ENCODE measurements around the gene NEDD4L. TPM values are rescaled to one million over a fixed set of nuclear protein-coding genes. Genes with fewer than 3 reads are reported as not detected.

NEDD4L gene
- total and polyA plus RNA-seq, 12 donors = 17.8 to 110 (median 37.6) TPM

DNA sequence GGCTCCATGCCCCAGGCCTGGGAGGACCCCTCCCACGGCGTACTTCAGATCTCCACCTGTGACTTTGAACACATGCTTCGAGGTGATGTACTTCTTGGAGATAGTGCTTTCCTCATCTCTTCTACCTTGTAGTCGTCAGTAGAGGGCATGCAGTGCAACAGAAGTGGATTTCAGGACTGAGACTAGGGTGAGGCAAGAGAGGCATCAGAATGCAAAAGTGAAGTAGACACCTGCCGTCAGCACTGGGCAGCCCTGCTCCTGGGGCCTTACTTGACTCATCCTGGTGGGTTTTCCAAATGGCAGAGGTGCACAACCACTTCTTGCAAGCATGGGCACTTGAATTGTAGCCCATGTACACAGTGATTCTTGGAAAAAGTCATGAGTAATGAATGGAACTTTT lies 258.8 kb downstream of the NEDD4L start:
- WGBS, 4 donors = 94 to 100% (median 96%) methylated on average over 4 to 5 of the region's 5 CpGs
- H3K36me3 ChIP-seq (replicated peaks in 1 of 2) = no peaks in the 10 kb centered on the region
- intact Hi-C loops (cut with DNase I) = no loop called here
- TF ChIP-seq, protein P1, sequence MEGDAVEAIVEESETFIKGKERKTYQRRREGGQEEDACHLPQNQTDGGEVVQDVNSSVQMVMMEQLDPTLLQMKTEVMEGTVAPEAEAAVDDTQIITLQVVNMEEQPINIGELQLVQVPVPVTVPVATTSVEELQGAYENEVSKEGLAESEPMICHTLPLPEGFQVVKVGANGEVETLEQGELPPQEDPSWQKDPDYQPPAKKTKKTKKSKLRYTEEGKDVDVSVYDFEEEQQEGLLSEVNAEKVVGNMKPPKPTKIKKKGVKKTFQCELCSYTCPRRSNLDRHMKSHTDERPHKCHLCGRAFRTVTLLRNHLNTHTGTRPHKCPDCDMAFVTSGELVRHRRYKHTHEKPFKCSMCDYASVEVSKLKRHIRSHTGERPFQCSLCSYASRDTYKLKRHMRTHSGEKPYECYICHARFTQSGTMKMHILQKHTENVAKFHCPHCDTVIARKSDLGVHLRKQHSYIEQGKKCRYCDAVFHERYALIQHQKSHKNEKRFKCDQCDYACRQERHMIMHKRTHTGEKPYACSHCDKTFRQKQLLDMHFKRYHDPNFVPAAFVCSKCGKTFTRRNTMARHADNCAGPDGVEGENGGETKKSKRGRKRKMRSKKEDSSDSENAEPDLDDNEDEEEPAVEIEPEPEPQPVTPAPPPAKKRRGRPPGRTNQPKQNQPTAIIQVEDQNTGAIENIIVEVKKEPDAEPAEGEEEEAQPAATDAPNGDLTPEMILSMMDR (IDR thresholded peaks at IDR 0.05) = no peak
- TF ChIP-seq POLR2A (IDR thresholded peaks at IDR 0.05) = no peak
- no peaks in the 10 kb centered on the region for H3K9me3 ChIP-seq (replicated peaks in 1 of 3)
- H3K27me3 ChIP-seq = no peaks in the 10 kb centered on the region
- no peaks in the 10 kb centered on the region for H3K4me1 ChIP-seq (replicated peaks in 1 of 2)
- no peak overlapping the region for H3K27ac ChIP-seq
- DNase-seq = no peak
- no peak overlapping the region for H3K4me3 ChIP-seq

DNA sequence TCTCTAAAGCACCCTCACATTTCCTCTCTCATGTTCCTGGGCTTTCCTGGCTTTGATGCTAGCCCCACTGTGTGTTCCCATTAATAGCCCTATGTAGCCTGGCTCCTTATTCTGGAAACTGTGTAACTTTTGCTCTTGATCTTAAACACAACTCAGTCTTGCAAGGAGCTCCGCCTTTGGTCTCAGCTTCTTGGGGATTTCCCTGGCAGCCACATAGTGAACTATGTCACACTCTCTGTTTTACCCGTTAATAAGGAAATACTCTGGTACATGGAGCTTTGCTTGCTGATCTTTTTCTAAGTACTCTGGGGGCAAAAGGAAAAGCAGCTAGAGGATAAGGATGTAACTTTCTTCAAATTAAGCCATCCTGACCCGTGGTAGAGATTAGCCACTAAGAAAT lies 259.3 kb downstream of the NEDD4L start:
- Histone ChIP-seq H3K27ac (no peak overlapping the region), H3K36me3 (replicated peaks in 1 of 2) (no peaks in the 10 kb centered on the region), H3K4me1 (replicated peaks in 1 of 2) (no peaks in the 10 kb centered on the region), H3K4me3 (no peak overlapping the region), H3K27me3 (no peaks in the 10 kb centered on the region), H3K9me3 (replicated peaks in 1 of 3) (no peaks in the 10 kb centered on the region)
- intact Hi-C loops (cut with DNase I) = no loop called here
- TF ChIP-seq, protein P1 (IDR thresholded peaks at IDR 0.05) = no peak
- TF ChIP-seq POLR2A (IDR thresholded peaks at IDR 0.05) = no peak
- no peak for DNase-seq
- 78 to 87% (median 83%) methylated on average over 3 of the region's 3 CpGs for WGBS, 4 donors

DNA sequence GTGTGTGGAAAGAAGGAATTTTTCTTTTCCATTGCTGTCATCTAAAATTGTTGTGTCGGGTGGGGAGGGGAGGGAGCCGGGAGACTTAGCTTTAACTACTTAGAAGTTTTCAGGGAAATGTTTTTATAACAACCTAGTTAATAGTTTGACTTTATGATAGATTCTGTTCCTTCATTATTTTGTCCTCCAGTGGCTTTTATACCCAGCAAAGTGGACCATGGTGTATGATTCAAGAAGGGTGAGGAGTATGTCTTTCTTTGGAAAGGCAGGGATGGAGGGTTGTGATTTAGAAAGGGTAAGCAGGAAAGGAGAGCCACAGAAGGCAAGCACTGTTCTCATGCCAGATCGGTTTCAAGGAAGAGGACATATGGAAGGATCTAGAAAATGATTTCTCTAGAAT lies 261.8 kb downstream of the NEDD4L start:
- no peak for DNase-seq
- H3K36me3 ChIP-seq (replicated peaks in 1 of 2) = no peaks in the 10 kb centered on the region
- no peak for TF ChIP-seq POLR2A (IDR thresholded peaks at IDR 0.05)
- TF ChIP-seq, protein P1 (IDR thresholded peaks at IDR 0.05) = no peak
- no peaks in the 10 kb centered on the region for H3K4me1 ChIP-seq (replicated peaks in 1 of 2)
- no peak overlapping the region for H3K4me3 ChIP-seq
- intact Hi-C loops (cut with DNase I) = no loop called here
- H3K27me3 ChIP-seq = no peaks in the 10 kb centered on the region
- 96 to 97% (median 96%) methylated on average over 3 of the region's 3 CpGs for WGBS, 4 donors
- H3K27ac ChIP-seq = no peak overlapping the region
- H3K9me3 ChIP-seq (replicated peaks in 1 of 3) = no peaks in the 10 kb centered on the region

DNA sequence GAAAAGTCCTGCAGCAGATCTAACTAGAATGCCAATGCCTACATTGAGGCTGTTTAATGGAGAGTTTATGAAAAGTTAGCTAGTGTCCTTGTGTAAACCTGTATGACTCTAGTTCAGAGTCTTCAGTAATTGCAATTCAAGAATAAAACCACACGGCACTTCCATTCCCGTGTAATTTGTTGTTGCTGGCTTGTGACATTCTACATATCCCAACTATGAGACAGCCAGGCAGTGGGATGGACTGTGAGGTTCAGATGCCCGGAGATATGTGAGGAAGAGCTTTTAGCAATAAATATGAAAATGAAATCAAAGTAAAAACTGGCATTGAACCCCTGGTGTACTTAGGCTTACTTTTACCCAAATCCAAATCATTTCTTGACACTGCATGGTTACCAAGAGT lies 263.4 kb downstream of the NEDD4L start:
- H3K27ac ChIP-seq = no peak overlapping the region
- H3K4me1 ChIP-seq (replicated peaks in 1 of 2) = no peaks in the 10 kb centered on the region
- intact Hi-C loops (cut with DNase I) = no loop called here
- H3K36me3 ChIP-seq (replicated peaks in 1 of 2) = no peaks in the 10 kb centered on the region
- H3K4me3 ChIP-seq = no peak overlapping the region
- DNase-seq = no peak
- 61 to 82% (median 68%) methylated on average over 3 of the region's 3 CpGs for WGBS, 4 donors
- no peaks in the 10 kb centered on the region for H3K27me3 ChIP-seq
- no peak for TF ChIP-seq POLR2A (IDR thresholded peaks at IDR 0.05)
- TF ChIP-seq, protein P1 (IDR thresholded peaks at IDR 0.05) = no peak
- H3K9me3 ChIP-seq (replicated peaks in 1 of 3) = no peaks in the 10 kb centered on the region

All from adrenal gland (tissue), 12 donors.